Endometrial microvascular endothelial cells (primary cell): ENCODE results near the gene CCDC192. TPM values are rescaled to one million over a fixed set of nuclear protein-coding genes. Genes with fewer than 3 reads are reported as not detected.

Experiments used
- in situ Hi-C: cut with HindIII; loops from 2 replicates; pipeline ENCODE4 v1.10.0; 2017; ENCODE audit warnings: low sequenced_read_pairs, low pct_unique_long_range_greater_than_20kb; ENCODE audit errors: inconsistent ontology term
- total RNA-seq: library from RNA; depleted of rRNA; stranded (reverse); fragments of >200 nt; gene quantifications from one replicate; pipeline ENCODE4 v1.2.3, GENCODE V29; 2015; ENCODE audit errors: inconsistent ontology term

The CCDC192 gene
- total RNA-seq, 1 donor from 2014 or later = not detected

- in situ Hi-C loops = no loop called here
Measured at GRCh38 chr5:127979475-127979874, 276.3 kb downstream of the CCDC192 start.

- in situ Hi-C loops = no loop called here
Measured at GRCh38 chr5:127980843-127981242, 277.7 kb downstream of the CCDC192 start.

- in situ Hi-C loops = no loop called here
Measured at GRCh38 chr5:127981498-127981897, 278.3 kb downstream of the CCDC192 start.

- in situ Hi-C loops = no loop called here
Measured at GRCh38 chr5:127985811-127986325, 282.7 kb downstream of the CCDC192 start.

- in situ Hi-C loops = no loop called here
Measured at GRCh38 chr5:127987354-127988145, 284.4 kb downstream of the CCDC192 start.

- in situ Hi-C loops = no loop called here
Measured at GRCh38 chr5:127988146-127988760, 285.1 kb downstream of the CCDC192 start.

Other genes starting within 250 kb of the CCDC192 start
- 39.7 TPM for gene PRRC1, start 185.8 kb upstream of the CCDC192 start, total RNA-seq
- gene CTXN3, start 54.3 kb upstream of the CCDC192 start, total RNA-seq = not detected